Eye (tissue), 1 donor: ENCODE results near the gene CLDN3.

Experiments used
- DNase-seq: peaks from one replicate; pipeline ENCODE4 v3.0.0-alpha.2; 2015

Gene CLDN3

GRCh38 chr7:73769481-73770001 is 529 bp downstream of the CLDN3 start:
- DNase-seq: no peak

GRCh38 chr7:73768641-73769480 is 1.2 kb downstream of the CLDN3 start:
- DNase-seq: no peak

- no peak for DNase-seq
These were observed 3.4 kb downstream of the CLDN3 start for GRCh38 chr7:73766556-73767229.

- DNase-seq: no peak
These were observed 7.4 kb downstream of the CLDN3 start for GRCh38 chr7:73762659-73762999.

- peak; percentile 10 for DNase-seq
These were observed 8.0 kb downstream of the CLDN3 start for GRCh38 chr7:73761854-73762658.

- DNase-seq: no peak
These were observed 11.4 kb downstream of the CLDN3 start for GRCh38 chr7:73758581-73759138.

- DNase-seq: no peak
These were observed 19.9 kb downstream of the CLDN3 start for GRCh38 chr7:73749931-73750776.

GRCh38 chr7:73746378-73746777 is 23.7 kb downstream of the CLDN3 start:
- no peak for DNase-seq

GRCh38 chr7:73742753-73743641 is 27.1 kb downstream of the CLDN3 start:
- DNase-seq: peak; percentile 94

- peak; percentile 40 for DNase-seq
These were observed 27.7 kb downstream of the CLDN3 start for GRCh38 chr7:73742338-73742752.

GRCh38 chr7:73741600-73741999 is 28.5 kb downstream of the CLDN3 start:
- no peak for DNase-seq

GRCh38 chr7:73740771-73741170 is 29.3 kb downstream of the CLDN3 start:
- DNase-seq: peak; percentile 20

- DNase-seq: no peak
These were observed 29.9 kb downstream of the CLDN3 start for GRCh38 chr7:73740212-73740611.

GRCh38 chr7:73739387-73739767 is 30.7 kb downstream of the CLDN3 start:
- DNase-seq: no peak

- peak; percentile 98 for DNase-seq
These were observed 31.3 kb downstream of the CLDN3 start, which contains the start of gene ABHD11 for GRCh38 chr7:73738612-73739386. TSS of gene ABHD11 (minus strand) at chr7:73738802. CDS start at chr7:73738770, 32 bp downstream.

GRCh38 chr7:73738220-73738611 is 31.9 kb downstream of the CLDN3 start:
- no peak for DNase-seq

- DNase-seq: no peak
These were observed 32.4 kb downstream of the CLDN3 start for GRCh38 chr7:73737491-73738219.

- no peak for DNase-seq
These were observed 33.2 kb downstream of the CLDN3 start for GRCh38 chr7:73736885-73737284.

- DNase-seq: no peak
These were observed 34.6 kb downstream of the CLDN3 start for GRCh38 chr7:73735528-73735905.
